Activated T-cell treated with anti-CD3 and anti-CD28 coated beads for 48 hours (primary cell): ENCODE data around the gene SORBS1.
"Not testable (repeated sequence)": the region's sequence is repeated elsewhere in the genome, so short reads cannot be mapped to it uniquely, and the experiment has no call there.

Source experiments
- DNase-seq: peaks from one replicate; pipeline ENCODE4 v3.0.0-alpha.2; 2020; ENCODE audit warnings: low read depth

Gene SORBS1

GRCh38 chr10:95388539-95388938 lies 172.6 kb downstream of the SORBS1 start:
- DNase-seq: no peak

GRCh38 chr10:95388109-95388471 lies 173.1 kb downstream of the SORBS1 start:
- no peak for DNase-seq

GRCh38 chr10:95384011-95384704 lies 177.0 kb downstream of the SORBS1 start:
- DNase-seq: peak; percentile 27

- DNase-seq: no peak
These were observed 178.6 kb downstream of the SORBS1 start for GRCh38 chr10:95382596-95382995.

GRCh38 chr10:95382174-95382573 lies 179.0 kb downstream of the SORBS1 start:
- no peak for DNase-seq

GRCh38 chr10:95377950-95378349 lies 183.2 kb downstream of the SORBS1 start:
- no peak for DNase-seq

- no peak for DNase-seq
These were observed 185.8 kb downstream of the SORBS1 start for GRCh38 chr10:95375418-95375817.

GRCh38 chr10:95374597-95375209 lies 186.5 kb downstream of the SORBS1 start:
- peak; percentile 58 for DNase-seq

- no peak for DNase-seq
These were observed 187.5 kb downstream of the SORBS1 start for GRCh38 chr10:95373660-95374059.

- no peak for DNase-seq
These were observed 196.8 kb downstream of the SORBS1 start for GRCh38 chr10:95364342-95364741.

- no peak for DNase-seq
These were observed 197.8 kb downstream of the SORBS1 start for GRCh38 chr10:95363303-95363912.

- no peak for DNase-seq
These were observed 201.0 kb downstream of the SORBS1 start for GRCh38 chr10:95360122-95360714.

- no peak for DNase-seq
These were observed 201.7 kb downstream of the SORBS1 start for GRCh38 chr10:95359466-95359865.

GRCh38 chr10:95356190-95356955 lies 204.8 kb downstream of the SORBS1 start:
- DNase-seq: no peak

- DNase-seq: no peak
These were observed 205.9 kb downstream of the SORBS1 start for GRCh38 chr10:95355301-95355700.

GRCh38 chr10:95354110-95354509 lies 207.1 kb downstream of the SORBS1 start:
- DNase-seq: no peak

- DNase-seq: no peak
These were observed 208.0 kb downstream of the SORBS1 start for GRCh38 chr10:95353123-95353522.

- no peak for DNase-seq
These were observed 208.5 kb downstream of the SORBS1 start for GRCh38 chr10:95352684-95353083.

- no peak for DNase-seq
These were observed 210.3 kb downstream of the SORBS1 start for GRCh38 chr10:95350830-95351228.

- DNase-seq: no peak
These were observed 210.8 kb downstream of the SORBS1 start for GRCh38 chr10:95350219-95350829.

- not testable (repeated sequence) for DNase-seq
These were observed 213.8 kb downstream of the SORBS1 start for GRCh38 chr10:95347402-95347766.
